Ureter (tissue), 1 donor: ENCODE data around the gene LRRC42. TPM values are rescaled to one million over a fixed set of nuclear protein-coding genes. Genes with fewer than 3 reads are reported as not detected.
"Not testable (repeated sequence)": the region's sequence is repeated elsewhere in the genome, so short reads cannot be mapped to it uniquely, and the experiment has no call there.

Source experiments
- DNase-seq: peaks from one replicate; pipeline ENCODE4 v3.0.0-alpha.2; 2020; ENCODE audit warnings: low spot score
- total RNA-seq: library from RNA; stranded (reverse); gene quantifications from one replicate; pipeline ENCODE4 v1.2.4, GENCODE V29; 2023
- donor health status: DM: yes; HTN: yes; CAD: no.

The LRRC42 gene
- total RNA-seq, 1 donor from 2014 or later, result 24.8 TPM

- no peak for DNase-seq
Measured at GRCh38 chr1:53967409-53968124, 21.4 kb downstream of the LRRC42 start.

GRCh38 chr1:53968125-53968513 lies 22.0 kb downstream of the LRRC42 start:
- DNase-seq, result no peak

- DNase-seq, result not testable (repeated sequence)
Measured at GRCh38 chr1:53969323-53969722, 23.2 kb downstream of the LRRC42 start.

- DNase-seq, result no peak
Measured at GRCh38 chr1:53971718-53972117, 25.6 kb downstream of the LRRC42 start.

- DNase-seq, result no peak
Measured at GRCh38 chr1:53975861-53976260, 29.7 kb downstream of the LRRC42 start.

GRCh38 chr1:53979712-53980450 lies 33.7 kb downstream of the LRRC42 start:
- no peak for DNase-seq

- no peak for DNase-seq
Measured at GRCh38 chr1:53981220-53981619, 35.1 kb downstream of the LRRC42 start.

GRCh38 chr1:53982034-53982762 lies 36.0 kb downstream of the LRRC42 start:
- no peak for DNase-seq

- DNase-seq, result no peak
Measured at GRCh38 chr1:53982763-53983104, 36.6 kb downstream of the LRRC42 start.

- DNase-seq, result no peak
Measured at GRCh38 chr1:53984726-53985125, 38.6 kb downstream of the LRRC42 start.

- DNase-seq, result no peak
Measured at GRCh38 chr1:53986458-53986857, 40.3 kb downstream of the LRRC42 start.

GRCh38 chr1:53987880-53988279 lies 41.7 kb downstream of the LRRC42 start:
- no peak for DNase-seq

- DNase-seq, result no peak
Measured at GRCh38 chr1:53992085-53992874, 46.1 kb downstream of the LRRC42 start.

GRCh38 chr1:53994516-53994915 lies 48.4 kb downstream of the LRRC42 start:
- DNase-seq, result not testable (repeated sequence)

GRCh38 chr1:53995683-53996082 lies 49.5 kb downstream of the LRRC42 start:
- no peak for DNase-seq

GRCh38 chr1:53998223-53998622 lies 52.1 kb downstream of the LRRC42 start:
- no peak for DNase-seq

GRCh38 chr1:53999920-54000319 lies 53.8 kb downstream of the LRRC42 start:
- no peak for DNase-seq

- DNase-seq, result no peak
Measured at GRCh38 chr1:54001591-54001990, 55.4 kb downstream of the LRRC42 start.

GRCh38 chr1:54002544-54003248 lies 56.5 kb downstream of the LRRC42 start:
- DNase-seq, result no peak

GRCh38 chr1:54003249-54003646 lies 57.1 kb downstream of the LRRC42 start:
- DNase-seq, result no peak

GRCh38 chr1:54003750-54004480 lies 57.8 kb downstream of the LRRC42 start:
- DNase-seq, result not testable (repeated sequence)
